Keratinocyte (primary cell): ENCODE measurements around the gene MARCHF7. TPM values are rescaled to one million over a fixed set of nuclear protein-coding genes. Genes with fewer than 3 reads are reported as not detected.

Source experiments
- DNase-seq: peaks from one replicate; pipeline ENCODE4 v3.0.0-alpha.2; 2011; ENCODE audit warnings: low read depth, missing footprints, low spot score
- FAIRE-seq: peaks from 2 replicates; lab custom pipeline; 2011; peaks lifted over from hg19 to GRCh38; lab: Jason Lieb, UNC
- H2AFZ ChIP-seq: 2 replicates; pipeline ENCODE4 v1.6.0; 2012; ENCODE audit warnings: low read length, control low read depth, inconsistent platforms; ENCODE audit not compliant: control insufficient read depth
- H3K27ac ChIP-seq: 2 replicates; pipeline ENCODE4 v1.5.1; 2011; ENCODE audit warnings: low read length; ENCODE audit not compliant: control insufficient read depth, insufficient read depth
- H3K27me3 ChIP-seq: 3 replicates; pipeline ENCODE4 v1.6.0; 2011; ENCODE audit warnings: low read length; ENCODE audit not compliant: control insufficient read depth, insufficient read depth; ENCODE audit errors: extremely low read depth
- H3K36me3 ChIP-seq, 2 experiments: 2 replicates in 1 of 2; 3 replicates in 1 of 2; pipeline ENCODE4 v1.5.1; 2011; ENCODE audit warnings: low read length in 2 of 2, mild to moderate bottlenecking in 1 of 2; ENCODE audit not compliant: control insufficient read depth in 2 of 2, insufficient read depth in 2 of 2; ENCODE audit errors: extremely low read depth in 1 of 2
- H3K4me1 ChIP-seq: 3 replicates; pipeline ENCODE4 v1.5.1; 2011; ENCODE audit warnings: low read length; ENCODE audit not compliant: control insufficient read depth, insufficient read depth; ENCODE audit errors: extremely low read depth
- H3K4me2 ChIP-seq: 3 replicates; pipeline ENCODE4 v1.6.0; 2011; ENCODE audit warnings: low read depth, low read length; ENCODE audit not compliant: control insufficient read depth, insufficient read depth; ENCODE audit errors: extremely low read depth
- H3K4me3 ChIP-seq, 3 experiments: fragments of 200-600 bp in 1 of 3; sonication (generic) in 1 of 3; 2 replicates in 2 of 3; 3 replicates in 1 of 3; pipeline ENCODE4 v1.5.1; 2011 to 2016; ENCODE audit warnings: low read length in 3 of 3, mild to moderate bottlenecking in 3 of 3, control low read depth in 2 of 3, inconsistent platforms in 1 of 3, low read depth in 1 of 3, mixed read lengths in 1 of 3, mixed run types in 1 of 3, moderate library complexity in 1 of 3; ENCODE audit not compliant: control insufficient read depth in 2 of 3, insufficient read depth in 2 of 3; ENCODE audit errors: extremely low read depth in 1 of 3
- H3K79me2 ChIP-seq: 2 replicates; pipeline ENCODE4 v1.6.0; 2012; ENCODE audit warnings: low read length; ENCODE audit not compliant: control insufficient read depth, insufficient read depth
- H3K9ac ChIP-seq: 3 replicates; pipeline ENCODE4 v1.6.0; 2011; ENCODE audit warnings: low read length; ENCODE audit not compliant: control insufficient read depth, insufficient read depth; ENCODE audit errors: extremely low read depth
- H3K9me1 ChIP-seq: 3 replicates; pipeline ENCODE4 v1.6.0; 2011; ENCODE audit warnings: low read length; ENCODE audit not compliant: control insufficient read depth, insufficient read depth; ENCODE audit errors: extremely low read depth
- H3K9me3 ChIP-seq: 2 replicates; pipeline ENCODE4 v1.5.1; 2012; ENCODE audit warnings: low read depth, low read length; ENCODE audit not compliant: control insufficient read depth
- H4K20me1 ChIP-seq: 3 replicates; pipeline ENCODE4 v1.6.0; 2011; ENCODE audit warnings: low read length; ENCODE audit not compliant: control insufficient read depth, insufficient read depth; ENCODE audit errors: extremely low read depth
- CTCF ChIP-seq, 3 experiments: IDR thresholded peaks in 1 of 3; conservative IDR thresholded peaks in 1 of 3; optimal IDR thresholded peaks in 1 of 3; 2 replicates in 2 of 3; 3 replicates in 1 of 3; pipeline versions ENCODE3 to v1.5.1; 2011; ENCODE audit warnings: low read length in 3 of 3, mild to moderate bottlenecking in 3 of 3, moderate library complexity in 2 of 3, control low read depth in 1 of 3, inconsistent platforms in 1 of 3; ENCODE audit not compliant: insufficient read depth in 2 of 3; ENCODE audit errors: extremely low read depth in 1 of 3
- EZH2 ChIP-seq: IDR thresholded peaks from one replicate; pipeline ENCODE4 v1.6.1; 2012; ENCODE audit warnings: inconsistent platforms, mild to moderate bottlenecking, low read length, moderate library complexity
- dilution Hi-C: fragments of 300-500 bp; cut with MboI; formaldehyde crosslinking; loops from one replicate; pipeline ENCODE4 v1.7.0; 2020; ENCODE audit warnings: low sequenced_read_pairs; ENCODE audit not compliant: extremely low pct_ligation_motif_present
- polyA plus RNA-seq, 5 experiments: library from polyadenylated mRNA; depleted of rRNA in 3 of 5; stranded (reverse) in 3 of 5; stranded (forward) in 1 of 5; unstranded in 1 of 5; fragments of >200 nt; gene quantifications; 1 replicate in 1 of 5; 2 replicates in 3 of 5; 3 replicates in 1 of 5; pipeline versions ENCODE4 v1.2.1 to v1.2.3, GENCODE V29; 2011 to 2012; ENCODE audit warnings: missing spikeins in 2 of 5, low read depth in 1 of 5, low replicate concordance in 1 of 5

Gene MARCHF7
- polyA plus RNA-seq, 1 donor (not counting 4 experiments of a cell fraction or from before 2014, with no cell fraction given) = 89.4 TPM

DNA sequence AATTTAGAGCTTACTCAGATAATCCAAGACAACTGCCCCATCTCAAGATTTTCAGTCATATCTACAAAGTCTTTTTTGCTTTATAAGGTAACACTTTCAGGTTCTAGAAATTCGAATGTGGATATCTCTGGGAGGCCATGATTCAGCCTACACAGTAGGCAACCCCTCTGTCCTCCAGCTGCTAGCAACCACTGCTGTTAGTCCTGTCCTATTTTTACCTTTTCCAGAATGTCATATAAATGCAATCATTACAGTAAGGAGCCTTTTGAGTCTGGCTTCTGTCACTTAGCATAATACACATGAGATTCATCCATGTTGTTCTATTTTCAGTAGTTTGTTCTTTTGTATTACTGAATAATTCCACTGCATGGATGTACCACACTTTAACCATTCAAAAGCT, 28.5 kb upstream of the MARCHF7 start:
- H3K79me2 ChIP-seq = no peaks in the 10 kb centered on the region
- H3K36me3 ChIP-seq = no peaks in the 10 kb centered on the region
- TF ChIP-seq EZH2 (no peak), CTCF (optimal IDR thresholded peaks at IDR 0.05 in 1 of 3, IDR thresholded peaks at IDR 0.05 in 1 of 3, conservative IDR thresholded peaks at IDR 0.05 in 1 of 3; ENCODE audit: extremely low read depth in 1 of 3, insufficient read depth in 2 of 3, low read length in 3 of 3) (no peak)
- peaks cover 16% of the 10 kb centered on the region for H3K4me1 ChIP-seq
- H3K9ac ChIP-seq = no peak overlapping the region
- FAIRE-seq (no peak), DNase-seq (no peak)
- H3K4me2 ChIP-seq = no peak overlapping the region
- H3K9me3 ChIP-seq = no peaks in the 10 kb centered on the region
- no peak overlapping the region for H3K4me3 ChIP-seq
- no peaks in the 10 kb centered on the region for H3K27me3 ChIP-seq
- H4K20me1 ChIP-seq = no peaks in the 10 kb centered on the region
- dilution Hi-C loops = no loop called here
- H3K9me1 ChIP-seq = no peaks in the 10 kb centered on the region
- H2AFZ ChIP-seq = no peak overlapping the region
- H3K27ac ChIP-seq = no peak overlapping the region

- Histone ChIP-seq H4K20me1 (no peaks in the 10 kb centered on the region), H3K9me3 (no peaks in the 10 kb centered on the region), H3K4me1 (peaks cover 16% of the 10 kb centered on the region), H2AFZ (no peak overlapping the region), H3K79me2 (no peaks in the 10 kb centered on the region), H3K9ac (no peak overlapping the region), H3K4me3 (no peak overlapping the region), H3K27ac (peak overlapping the region; percentile 23), H3K27me3 (no peaks in the 10 kb centered on the region), H3K4me2 (peak overlapping the region; percentile 31), H3K36me3 (no peaks in the 10 kb centered on the region), H3K9me1 (no peaks in the 10 kb centered on the region)
- FAIRE-seq (peak; percentile 57), DNase-seq (peak; percentile 7)
- TF ChIP-seq CTCF (optimal IDR thresholded peaks at IDR 0.05 in 1 of 3, IDR thresholded peaks at IDR 0.05 in 1 of 3, conservative IDR thresholded peaks at IDR 0.05 in 1 of 3; ENCODE audit: extremely low read depth in 1 of 3, insufficient read depth in 2 of 3, low read length in 3 of 3) = no peak
- no peak for TF ChIP-seq EZH2
- dilution Hi-C loops = no loop called here
Measured at GRCh38 chr2:159684796-159685195, 27.5 kb upstream of the MARCHF7 start.
